Measurements from ENCODE around the gene TFCP2. TPM values are rescaled to one million over a fixed set of nuclear protein-coding genes. Genes with fewer than 3 reads are reported as not detected.
A peak's percentile ranks its signal among the peaks of the same experiment; 100 is the strongest.
"Not testable (repeated sequence)": the region's sequence is repeated elsewhere in the genome, so short reads cannot be mapped to it uniquely, and the experiment has no call there.

The TFCP2 gene
- total RNA-seq, 1 donor from 2014 or later: 20.6 TPM

DNA sequence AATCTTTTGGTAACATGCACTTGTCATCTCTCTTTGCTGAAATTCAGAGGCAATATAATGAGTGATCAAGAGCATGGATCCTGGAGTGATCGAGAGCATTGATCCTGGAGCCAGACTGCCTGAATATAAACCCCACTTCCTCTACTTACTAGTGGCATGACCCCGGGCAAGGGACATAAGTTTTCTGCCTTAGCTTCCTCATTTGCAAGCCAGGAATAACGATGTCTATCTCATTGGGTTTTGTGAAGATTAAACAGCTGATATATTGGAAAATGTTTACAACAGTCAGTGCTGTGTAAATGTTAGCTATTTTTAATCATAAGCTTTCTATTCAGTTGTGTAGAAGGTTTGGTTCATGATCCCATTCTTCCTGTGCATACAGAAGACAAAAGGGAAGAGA, 87.2 kb downstream of the TFCP2 start:
- no peak for DNase-seq (ENCODE audit: extremely low spot score, unreplicated experiment)
- Mint-ChIP-seq H3K4me3 (ENCODE audit: unreplicated experiment) (no peak overlapping the region), H3K27me3 (ENCODE audit: unreplicated experiment) (no peaks in the 10 kb centered on the region), H3K9me3 (ENCODE audit: unreplicated experiment) (no peaks in the 10 kb centered on the region), H3K36me3 (ENCODE audit: unreplicated experiment) (peaks cover 4% of the 10 kb centered on the region), H3K4me1 (ENCODE audit: unreplicated experiment) (peaks cover 21% of the 10 kb centered on the region), H3K27ac (ENCODE audit: unreplicated experiment) (no peak overlapping the region)
- TF ChIP-seq CTCF (IDR thresholded peaks at IDR 0.05): no peak

- no peaks in the 10 kb centered on the region for H3K9me3 Mint-ChIP-seq (ENCODE audit: unreplicated experiment)
- peaks cover 32% of the 10 kb centered on the region for H3K4me1 Mint-ChIP-seq (ENCODE audit: unreplicated experiment)
- peak; percentile 20 for TF ChIP-seq CTCF (IDR thresholded peaks at IDR 0.05)
- H3K36me3 Mint-ChIP-seq (ENCODE audit: unreplicated experiment): peaks cover 8% of the 10 kb centered on the region
- peak; percentile 99 for DNase-seq (ENCODE audit: extremely low spot score, unreplicated experiment)
- H3K4me3 Mint-ChIP-seq (ENCODE audit: unreplicated experiment): peak within 1 kb of the TSS; percentile 97
- no peaks in the 10 kb centered on the region for H3K27me3 Mint-ChIP-seq (ENCODE audit: unreplicated experiment)
- peak within 1 kb of the TSS; percentile 95 for H3K27ac Mint-ChIP-seq (ENCODE audit: unreplicated experiment)
These were observed 89.7 kb downstream of the TFCP2 start, which contains the start of gene CSRNP2 for GRCh38 chr12:51083126-51083833. TSS of gene CSRNP2 (minus strand) at chr12:51083596. CDS start at chr12:51076561, 7,035 bp downstream.

DNA sequence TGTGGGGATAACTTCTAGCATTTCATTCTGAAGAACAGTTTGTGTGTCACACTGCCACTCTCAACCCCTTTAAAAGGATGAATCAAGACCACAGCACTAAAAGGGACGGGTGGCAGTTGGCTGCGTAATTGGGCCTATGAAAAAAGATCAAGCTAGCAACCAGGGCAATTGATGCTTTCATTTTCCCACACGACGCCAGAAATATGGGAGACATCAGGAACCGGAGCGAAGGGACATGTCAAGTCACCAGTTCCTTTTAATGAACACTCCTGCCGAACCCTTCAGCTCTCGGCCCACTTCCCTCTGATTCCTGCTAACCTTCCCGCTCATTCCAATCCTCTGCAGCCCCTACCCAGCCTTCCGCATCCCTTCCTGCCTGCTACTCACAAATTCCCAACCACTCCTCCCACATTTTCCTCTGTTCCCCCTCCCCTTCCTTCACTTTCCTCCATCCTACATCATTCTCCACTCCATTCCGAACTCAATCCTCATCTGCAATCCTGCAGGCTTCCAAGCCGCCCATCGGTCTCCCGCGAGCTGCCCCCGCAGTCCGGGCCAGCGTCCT, 90.3 kb downstream of the TFCP2 start:
- H3K4me1 Mint-ChIP-seq (ENCODE audit: unreplicated experiment): peaks cover 37% of the 10 kb centered on the region
- no peaks in the 10 kb centered on the region for H3K9me3 Mint-ChIP-seq (ENCODE audit: unreplicated experiment)
- TF ChIP-seq CTCF (IDR thresholded peaks at IDR 0.05): no peak
- no peak for DNase-seq (ENCODE audit: extremely low spot score, unreplicated experiment)
- H3K4me3 Mint-ChIP-seq (ENCODE audit: unreplicated experiment): peak overlapping the region; percentile 97
- no peaks in the 10 kb centered on the region for H3K27me3 Mint-ChIP-seq (ENCODE audit: unreplicated experiment)
- peaks cover 8% of the 10 kb centered on the region for H3K36me3 Mint-ChIP-seq (ENCODE audit: unreplicated experiment)
- H3K27ac Mint-ChIP-seq (ENCODE audit: unreplicated experiment): peak overlapping the region; percentile 95

GRCh38 chr12:51081421-51081820, 91.5 kb downstream of the TFCP2 start:
- Mint-ChIP-seq H3K9me3 (ENCODE audit: unreplicated experiment) (no peaks in the 10 kb centered on the region), H3K27me3 (ENCODE audit: unreplicated experiment) (no peaks in the 10 kb centered on the region), H3K36me3 (ENCODE audit: unreplicated experiment) (peaks cover 8% of the 10 kb centered on the region), H3K4me3 (ENCODE audit: unreplicated experiment) (peak overlapping the region; percentile 97), H3K27ac (ENCODE audit: unreplicated experiment) (peak overlapping the region; percentile 95), H3K4me1 (ENCODE audit: unreplicated experiment) (peaks cover 40% of the 10 kb centered on the region)
- TF ChIP-seq CTCF (IDR thresholded peaks at IDR 0.05): no peak
- no peak for DNase-seq (ENCODE audit: extremely low spot score, unreplicated experiment)

- Mint-ChIP-seq H3K4me1 (ENCODE audit: unreplicated experiment) (peaks cover 40% of the 10 kb centered on the region), H3K27me3 (ENCODE audit: unreplicated experiment) (no peaks in the 10 kb centered on the region), H3K4me3 (ENCODE audit: unreplicated experiment) (no peak overlapping the region), H3K36me3 (ENCODE audit: unreplicated experiment) (peaks cover 8% of the 10 kb centered on the region), H3K27ac (ENCODE audit: unreplicated experiment) (peak overlapping the region; percentile 52), H3K9me3 (ENCODE audit: unreplicated experiment) (no peaks in the 10 kb centered on the region)
- TF ChIP-seq CTCF (IDR thresholded peaks at IDR 0.05): no peak
- DNase-seq (ENCODE audit: extremely low spot score, unreplicated experiment): no peak
These were observed 92.8 kb downstream of the TFCP2 start for GRCh38 chr12:51080136-51080535.

- H3K9me3 Mint-ChIP-seq (ENCODE audit: unreplicated experiment); H3K4me3 Mint-ChIP-seq (ENCODE audit: unreplicated experiment); H3K27ac Mint-ChIP-seq (ENCODE audit: unreplicated experiment); H3K36me3 Mint-ChIP-seq (ENCODE audit: unreplicated experiment); H3K27me3 Mint-ChIP-seq (ENCODE audit: unreplicated experiment); DNase-seq (ENCODE audit: extremely low spot score, unreplicated experiment): not testable (repeated sequence)
- peaks cover 40% of the 10 kb centered on the region for H3K4me1 Mint-ChIP-seq (ENCODE audit: unreplicated experiment)
These were observed 94.1 kb downstream of the TFCP2 start for GRCh38 chr12:51078866-51079265.

DNA sequence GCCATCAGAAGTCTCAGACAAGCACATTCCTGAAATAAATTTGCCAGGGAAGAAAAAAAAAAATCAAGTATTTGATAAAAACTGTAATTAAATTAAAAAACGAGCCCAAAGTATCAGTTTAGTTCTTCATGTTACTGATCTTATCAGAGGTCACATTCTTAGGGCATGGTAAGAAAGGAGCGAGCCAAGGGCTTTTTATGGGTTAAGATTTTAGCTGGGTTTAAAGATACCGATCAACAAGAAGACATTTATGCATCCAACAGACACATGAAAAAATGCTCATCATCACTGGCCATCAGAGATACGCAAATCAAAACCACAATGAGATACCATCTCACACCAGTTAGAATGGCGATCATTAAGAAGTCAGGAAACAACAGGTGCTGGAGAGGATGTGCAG, 94.6 kb downstream of the TFCP2 start:
- H3K9me3 Mint-ChIP-seq (ENCODE audit: unreplicated experiment); H3K27ac Mint-ChIP-seq (ENCODE audit: unreplicated experiment); DNase-seq (ENCODE audit: extremely low spot score, unreplicated experiment); H3K4me3 Mint-ChIP-seq (ENCODE audit: unreplicated experiment); H3K27me3 Mint-ChIP-seq (ENCODE audit: unreplicated experiment): not testable (repeated sequence)
- Mint-ChIP-seq H3K4me1 (ENCODE audit: unreplicated experiment) (peaks cover 36% of the 10 kb centered on the region), H3K36me3 (ENCODE audit: unreplicated experiment) (peaks cover 13% of the 10 kb centered on the region)

All from osteocyte (in vitro differentiated cells).